Lower lobe of right lung (tissue), 2 donors: ENCODE measurements around the gene MSANTD2. TPM values are rescaled to one million over a fixed set of nuclear protein-coding genes. Genes with fewer than 3 reads are reported as not detected.

Source experiments
- ATAC-seq, 2 donors: fragments of 200-7000 bp; cut with Tn5 transposase; one replicate each; pipeline ENCODE4 v1.9.1; 2020 to 2022; ENCODE audit warnings: mild to moderate bottlenecking in 2 of 2, moderate library complexity in 2 of 2
- DNase-seq: peaks from one replicate; pipeline ENCODE4 v3.0.0-alpha.2; 2020
- H3K27ac ChIP-seq: fragments of 200-600 bp; one replicate; pipeline ENCODE4 v1.8.0; 2022
- H3K27me3 ChIP-seq: fragments of 200-600 bp; one replicate; pipeline ENCODE4 v1.8.0; 2022; ENCODE audit warnings: low read depth
- H3K36me3 ChIP-seq: fragments of 200-600 bp; one replicate; pipeline ENCODE4 v1.8.0; 2022; ENCODE audit warnings: mild to moderate bottlenecking
- H3K4me1 ChIP-seq: fragments of 200-600 bp; one replicate; pipeline ENCODE4 v1.8.0; 2022
- H3K4me3 ChIP-seq: fragments of 200-600 bp; one replicate; pipeline ENCODE4 v1.8.0; 2022; ENCODE audit warnings: mild to moderate bottlenecking
- H3K9me3 ChIP-seq: fragments of 200-600 bp; one replicate; pipeline ENCODE4 v1.8.0; 2022
- CTCF ChIP-seq: fragments of 200-600 bp; IDR thresholded peaks from one replicate; pipeline ENCODE4 v1.8.0; 2022; ENCODE audit warnings: antibody characterized with exemption, mild to moderate bottlenecking
- intact Hi-C: fragments of 100-400 bp; cut with DNase I; formaldehyde crosslinking; loops from one replicate; pipeline ENCODE4 v1.11.0; 2022
- total RNA-seq: library from RNA; stranded (reverse); fragmentation: NEBNext Ultra II Directional; extraction: Animal tissue kit (Norgen Biotek cat#: 25700); gene quantifications from one replicate; pipeline ENCODE4 v1.2.1, GENCODE V29; 2021
- donor health status: DM: no; HTN: yes; CAD: no; lungs with severe emphysema.

The MSANTD2 gene
- total RNA-seq, 1 donor from 2014 or later = 15.4 TPM

- intact Hi-C loops = no loop called here
- ATAC-seq (peak in 1 of 2 donors; percentile 0), DNase-seq (no peak)
- Histone ChIP-seq H3K9me3 (no peaks in the 10 kb centered on the region), H3K27ac (peak overlapping the region; percentile 84), H3K4me3 (peak overlapping the region; percentile 49), H3K36me3 (peaks cover 36% of the 10 kb centered on the region), H3K27me3 (no peaks in the 10 kb centered on the region), H3K4me1 (peaks cover 75% of the 10 kb centered on the region)
- no peak for TF ChIP-seq CTCF
Observed at GRCh38 chr11:124751391-124751740, 48.8 kb downstream of the MSANTD2 start.

GRCh38 chr11:124749912-124750311, 50.3 kb downstream of the MSANTD2 start:
- ATAC-seq (no peak), DNase-seq (no peak)
- TF ChIP-seq CTCF = no peak
- H3K4me1 ChIP-seq = peaks cover 73% of the 10 kb centered on the region
- peaks cover 26% of the 10 kb centered on the region for H3K36me3 ChIP-seq
- H3K27ac ChIP-seq = no peak overlapping the region
- H3K9me3 ChIP-seq = no peaks in the 10 kb centered on the region
- H3K27me3 ChIP-seq = no peaks in the 10 kb centered on the region
- intact Hi-C loops = loop anchor here (10.0 kb wide), 1 partner anchor 75 kb away; the partner anchor contains the start of genes SIAE and SPA17
- no peak overlapping the region for H3K4me3 ChIP-seq

- no peak overlapping the region for H3K4me3 ChIP-seq
- ATAC-seq = no peak
- H3K4me1 ChIP-seq = peaks cover 61% of the 10 kb centered on the region
- no peaks in the 10 kb centered on the region for H3K9me3 ChIP-seq
- peaks cover 14% of the 10 kb centered on the region for H3K36me3 ChIP-seq
- no peak for TF ChIP-seq CTCF
- intact Hi-C loops = loop anchor here (10.0 kb wide), 1 partner anchor 74 kb away; the partner anchor contains the start of genes SIAE and SPA17
- peak overlapping the region; percentile 80 for H3K27ac ChIP-seq
- DNase-seq = no peak
- H3K27me3 ChIP-seq = no peaks in the 10 kb centered on the region
Observed at GRCh38 chr11:124748481-124749343, 51.5 kb downstream of the MSANTD2 start.

GRCh38 chr11:124748100-124748418, 52.1 kb downstream of the MSANTD2 start:
- no peak for ATAC-seq
- Histone ChIP-seq H3K9me3 (no peaks in the 10 kb centered on the region), H3K4me1 (peaks cover 55% of the 10 kb centered on the region), H3K27me3 (no peaks in the 10 kb centered on the region), H3K4me3 (no peak overlapping the region), H3K36me3 (peaks cover 7% of the 10 kb centered on the region), H3K27ac (peak overlapping the region; percentile 80)
- intact Hi-C loops = loop anchor here (10.0 kb wide), 1 partner anchor 73 kb away; the partner anchor contains the start of genes SIAE and SPA17
- no peak for TF ChIP-seq CTCF
- DNase-seq = no peak

- ATAC-seq = no peak
- no peak for DNase-seq
- no peak for TF ChIP-seq CTCF
- Histone ChIP-seq H3K4me3 (peak overlapping the region; percentile 58), H3K27ac (peak overlapping the region; percentile 80), H3K27me3 (no peaks in the 10 kb centered on the region), H3K36me3 (peaks cover 4% of the 10 kb centered on the region), H3K4me1 (peaks cover 50% of the 10 kb centered on the region), H3K9me3 (no peaks in the 10 kb centered on the region)
- intact Hi-C loops = loop anchor here (10.0 kb wide), 1 partner anchor 73 kb away; the partner anchor contains the start of genes SIAE and SPA17
Observed at GRCh38 chr11:124747406-124748099, 52.7 kb downstream of the MSANTD2 start.
